Stimulated activated CD4-positive, alpha-beta T cell treated with anti-CD3 and anti-CD28 coated beads, Interleukin-15, amount 100 ng/mL, for 48 hours (primary cell): ENCODE measurements around the gene DDO.
"Not testable (repeated sequence)": the region's sequence is repeated elsewhere in the genome, so short reads cannot be mapped to it uniquely, and the experiment has no call there.

Source experiments
- DNase-seq, 2 donors: peaks; one replicate each; pipeline ENCODE4 v3.0.0-alpha.2; 2020; ENCODE audit warnings: low read depth in 2 of 2

DDO gene

GRCh38 chr6:110368284-110368683, 47.1 kb downstream of the DDO start:
- no peak for DNase-seq

- no peak for DNase-seq
Measured at GRCh38 chr6:110367825-110368224, 47.5 kb downstream of the DDO start.

DNA sequence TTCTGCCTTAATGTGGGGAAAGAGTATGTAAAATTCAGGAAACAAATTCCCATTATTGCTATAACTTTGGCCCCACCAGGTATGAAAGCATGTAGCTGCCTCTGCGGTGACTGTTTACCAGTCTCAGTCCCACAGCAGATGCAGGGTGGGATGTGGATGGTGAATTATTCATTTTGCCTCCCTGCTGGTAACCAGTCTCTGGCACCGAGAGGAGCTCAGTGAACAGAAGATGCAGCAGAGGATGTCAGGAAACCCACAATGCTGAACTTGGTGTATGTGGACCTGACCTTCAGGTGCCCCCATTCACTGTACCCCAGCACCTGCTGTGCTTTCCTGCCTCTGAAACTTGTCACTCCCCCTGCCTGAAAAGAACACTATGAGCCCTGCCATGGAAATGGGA, 48.4 kb downstream of the DDO start:
- no peak for DNase-seq

DNA sequence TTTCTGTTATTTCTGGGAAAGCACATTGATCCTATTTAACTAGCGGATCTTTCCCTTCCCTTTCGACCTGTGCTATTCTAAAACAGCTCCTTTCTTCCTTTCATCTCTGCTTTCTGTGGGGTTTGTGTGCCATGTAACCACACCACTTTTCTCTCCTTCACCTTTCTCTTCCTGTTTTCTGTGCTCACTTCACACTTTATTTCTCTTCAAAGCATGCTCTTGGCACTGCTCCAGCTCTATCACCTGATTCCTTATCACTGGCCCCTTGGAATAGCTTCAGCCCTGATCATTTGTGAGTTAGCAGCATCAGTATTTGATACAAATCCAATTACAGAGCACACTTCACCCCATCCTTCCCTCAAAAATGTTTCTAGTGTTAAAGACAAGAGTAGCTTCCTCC, 49.1 kb downstream of the DDO start:
- DNase-seq: no peak

DNA sequence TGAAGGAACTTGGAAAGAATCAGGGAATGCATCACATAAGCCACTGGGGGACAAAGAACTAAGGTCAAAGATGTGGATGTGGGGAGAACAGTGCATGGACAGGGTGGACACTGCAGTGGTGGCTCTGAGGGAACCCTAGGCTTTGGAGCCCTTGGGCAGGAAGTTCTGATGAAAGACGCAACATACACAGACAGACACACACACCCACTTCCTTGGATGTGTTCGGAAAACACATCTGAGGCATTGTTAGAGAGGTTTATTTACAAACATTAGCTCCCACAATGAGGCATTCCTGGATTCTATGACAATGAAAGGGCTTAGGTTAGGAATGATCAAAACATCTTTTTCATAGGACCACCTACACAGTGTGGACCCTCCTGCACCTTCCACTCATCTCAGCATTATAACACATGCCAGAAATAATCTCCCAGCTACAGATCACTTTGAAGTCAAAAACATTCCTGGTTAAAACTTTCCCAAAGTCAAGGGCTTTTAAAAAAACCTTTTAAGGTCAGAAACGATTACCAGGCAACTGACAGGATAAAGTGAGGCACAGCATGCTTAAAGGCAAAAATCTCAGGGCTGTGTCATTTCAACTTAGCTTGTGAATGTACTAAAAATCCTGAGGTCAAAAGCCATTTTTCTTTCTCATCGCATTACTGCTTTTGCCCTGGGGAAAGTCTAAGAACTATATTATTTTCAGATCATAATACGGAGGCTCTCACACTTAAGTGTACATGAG, 50.8 kb downstream of the DDO start:
- no peak for DNase-seq

GRCh38 chr6:110363748-110364147, 51.6 kb downstream of the DDO start:
- DNase-seq: no peak

DNA sequence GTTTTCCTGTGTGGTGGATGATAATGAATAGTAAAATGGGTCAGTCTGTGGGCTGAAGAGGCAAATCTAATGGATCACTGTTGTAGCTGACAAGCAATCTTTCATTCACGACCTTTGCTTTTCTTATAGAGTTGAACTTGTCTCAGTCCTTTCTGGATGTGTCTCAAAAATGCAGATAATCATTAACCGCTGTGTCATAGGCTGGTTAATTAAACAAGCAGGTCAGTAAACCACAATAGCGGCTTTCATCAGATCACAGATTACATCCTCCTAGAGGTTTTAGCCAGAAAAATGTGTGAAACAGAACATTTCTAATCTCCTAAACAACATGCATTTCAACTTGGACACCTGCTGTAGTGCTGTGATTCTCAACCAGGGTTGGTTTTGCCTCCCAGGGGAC, 54.7 kb downstream of the DDO start:
- DNase-seq: no peak

DNA sequence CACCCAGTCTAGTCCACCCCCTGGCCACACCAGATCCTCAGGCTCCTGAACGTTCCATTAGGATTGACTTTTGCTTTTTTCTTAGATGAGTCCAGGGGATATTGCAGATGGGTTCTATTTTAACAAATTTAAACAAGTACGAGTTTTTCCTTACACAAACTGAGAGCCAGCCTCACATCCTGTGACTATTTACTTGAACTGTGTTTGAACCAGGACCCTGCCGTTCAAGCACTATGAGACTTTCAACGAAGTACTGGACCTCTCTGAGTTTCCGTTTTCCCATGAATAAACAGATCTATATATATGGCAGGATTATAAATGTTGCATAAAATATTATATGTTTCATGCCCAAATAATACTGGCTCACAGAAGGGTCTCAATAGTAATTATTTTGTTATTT, 55.8 kb downstream of the DDO start:
- DNase-seq: no peak

GRCh38 chr6:110358553-110359160, 56.7 kb downstream of the DDO start:
- no peak for DNase-seq

DNA sequence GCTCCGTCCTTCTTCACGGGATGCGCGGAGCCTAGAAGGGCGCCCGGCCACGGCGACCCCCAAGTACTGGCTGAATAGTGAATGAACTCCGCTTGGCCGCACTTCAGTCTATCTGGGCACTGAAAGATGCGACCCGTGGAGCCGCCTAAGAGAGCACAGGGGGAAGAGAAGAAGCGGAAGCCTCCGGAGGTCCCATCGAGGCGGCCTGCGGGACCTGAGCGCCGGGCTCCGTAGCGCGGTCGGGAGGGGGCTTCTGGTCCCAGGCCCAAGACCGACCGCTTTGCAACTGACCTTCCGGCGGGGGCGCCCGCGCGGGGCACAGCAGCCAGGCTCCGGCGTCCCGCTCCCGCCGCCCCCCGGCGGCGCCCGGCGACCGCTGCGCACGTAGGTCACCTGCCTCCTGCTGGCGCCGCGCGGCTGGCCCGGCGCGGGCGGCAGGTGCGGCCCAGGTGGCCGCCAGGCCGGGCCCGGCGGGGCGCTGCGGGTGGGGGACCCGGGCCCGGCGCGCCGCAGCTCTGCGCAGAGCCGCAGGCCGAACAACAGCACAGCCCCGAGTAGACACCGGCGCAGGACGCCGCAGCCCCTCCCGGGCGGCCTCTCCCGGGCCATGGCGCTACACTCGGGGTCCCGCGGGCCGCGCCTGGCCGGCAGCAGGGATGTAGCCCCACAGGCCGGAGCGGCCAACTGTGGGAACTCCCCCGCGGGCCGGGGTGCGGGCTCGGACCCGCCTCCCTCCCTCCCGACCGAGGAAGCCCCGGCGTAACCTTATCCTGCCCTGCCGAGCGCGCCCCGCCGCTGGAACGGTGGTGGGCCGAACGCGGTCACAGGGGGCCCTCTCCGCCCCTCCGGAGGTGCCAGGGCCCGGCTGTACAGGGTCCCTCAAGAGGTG, 57.5 kb downstream of the DDO start, which contains the start of gene METTL24:
Gene METTL24, minus strand, starts transcription at position 686 of the 889 bp plus-strand sequence. Its CDS starts 77 bp downstream, at position 609.
- DNase-seq: no peak

- no peak for DNase-seq
Measured at GRCh38 chr6:110357298-110357663, 58.1 kb downstream of the DDO start.

DNA sequence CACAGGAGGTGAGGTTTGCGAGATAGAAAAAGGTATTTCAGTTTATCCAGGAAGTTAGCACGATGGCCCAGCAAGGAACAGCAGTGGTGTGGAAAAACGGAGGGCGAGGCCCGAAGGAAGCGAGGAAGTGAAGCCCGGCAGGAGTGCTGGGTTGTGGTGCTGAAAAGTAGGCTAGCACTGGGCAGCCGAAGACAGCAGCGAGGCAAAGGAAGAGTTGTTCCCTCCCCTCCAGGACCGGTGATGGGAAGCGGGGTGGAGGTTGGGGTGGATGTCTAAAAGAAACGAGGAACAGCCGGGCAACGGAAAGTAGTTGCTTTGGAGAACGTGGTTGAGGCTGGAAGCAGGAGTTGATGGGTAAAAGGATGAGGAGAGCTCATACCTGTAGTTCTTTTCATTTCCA, 58.6 kb downstream of the DDO start:
- no peak for DNase-seq

DNA sequence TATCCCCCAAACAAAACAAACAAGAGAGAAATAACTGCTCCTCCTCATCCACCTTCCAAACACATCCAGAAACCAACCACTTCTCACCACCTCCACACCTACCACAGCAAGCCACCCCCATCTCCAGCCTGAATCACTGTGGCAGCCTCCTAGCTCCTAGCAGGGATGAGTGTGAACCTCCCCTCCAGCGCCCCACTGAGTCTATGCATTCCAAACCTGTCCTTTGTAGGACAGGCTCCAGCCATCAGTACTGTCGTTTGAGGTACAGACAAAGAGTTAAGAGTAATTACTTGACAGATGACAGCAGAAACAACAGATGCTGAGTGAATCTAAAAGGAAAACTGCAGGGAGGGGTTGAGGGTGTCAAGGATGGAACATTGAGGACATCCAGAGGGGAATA, 59.6 kb downstream of the DDO start:
- no peak for DNase-seq

DNA sequence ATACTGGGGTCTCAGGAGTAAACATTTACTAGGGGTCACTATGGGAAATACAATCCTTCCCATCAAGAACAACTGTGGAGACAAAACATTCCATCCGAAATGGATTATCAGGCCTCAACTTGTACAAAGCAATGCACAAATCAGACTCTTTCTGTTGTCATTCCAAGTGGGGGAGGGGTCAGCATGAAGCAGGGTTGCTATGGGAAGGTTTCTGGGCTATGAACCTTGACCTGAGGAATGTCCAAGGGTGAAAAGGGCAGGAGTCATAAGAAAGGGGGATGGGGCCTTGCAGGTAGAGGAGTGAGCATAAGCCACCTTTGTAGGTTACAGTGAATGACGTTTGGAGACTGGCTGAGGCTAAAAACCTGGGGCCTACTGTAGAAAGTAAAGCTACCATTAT, 60.4 kb downstream of the DDO start:
- no peak for DNase-seq

DNA sequence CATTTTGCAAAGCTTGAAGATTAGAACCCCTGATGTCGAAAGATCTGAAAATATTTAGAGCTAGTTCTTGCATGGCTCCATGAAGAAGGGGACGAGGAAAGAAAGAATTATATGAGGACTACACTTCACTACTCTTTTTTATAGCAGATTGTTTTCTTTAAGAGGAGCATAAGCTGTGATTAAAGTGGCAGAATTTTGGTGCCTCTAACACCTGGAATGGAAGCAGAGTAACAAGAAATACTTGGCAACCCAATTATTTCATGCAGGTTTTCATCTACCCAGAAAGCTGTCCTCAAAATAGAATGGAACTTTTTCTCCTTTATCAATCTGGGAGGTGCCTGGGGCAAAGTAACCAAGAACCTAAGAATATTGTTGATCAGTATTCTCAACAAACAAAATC, 61.2 kb downstream of the DDO start:
- no peak for DNase-seq

GRCh38 chr6:110353457-110354001, 61.8 kb downstream of the DDO start:
- no peak for DNase-seq

DNA sequence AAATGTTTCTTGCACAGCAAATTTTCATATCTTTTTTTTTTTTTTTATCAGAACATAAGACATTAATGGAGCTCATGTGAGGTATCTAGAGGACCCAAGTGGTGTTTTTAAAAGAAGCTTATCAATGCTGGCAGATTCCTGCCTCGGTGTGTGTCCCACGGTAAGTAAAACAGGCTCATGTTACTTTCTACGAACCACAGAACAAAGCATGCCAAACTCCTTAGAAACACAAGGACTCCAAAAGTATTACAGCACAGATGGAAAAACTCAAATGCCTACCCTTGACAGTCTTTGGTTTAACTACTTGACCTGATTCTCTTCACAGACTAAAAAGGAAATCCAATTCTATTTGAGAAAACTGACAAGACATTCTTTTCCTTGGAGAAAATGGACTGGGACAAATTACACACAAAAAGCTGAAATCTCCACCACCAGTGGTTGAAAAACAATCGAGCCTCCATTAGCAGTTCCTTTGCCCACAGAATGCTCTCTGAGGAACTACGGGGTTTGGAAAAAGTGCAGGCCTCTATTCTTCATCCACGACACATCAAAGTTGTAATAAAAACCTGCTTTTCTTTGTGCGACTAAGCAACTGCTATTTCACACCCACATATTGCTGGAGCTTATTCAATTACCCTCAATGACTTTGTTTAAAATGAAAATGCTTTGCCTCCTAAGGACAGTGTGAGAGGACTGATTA, 62.7 kb downstream of the DDO start:
- DNase-seq: no peak

- no peak for DNase-seq
Measured at GRCh38 chr6:110351986-110352385, 63.4 kb downstream of the DDO start.

- DNase-seq: no peak
Measured at GRCh38 chr6:110351546-110351945, 63.8 kb downstream of the DDO start.

DNA sequence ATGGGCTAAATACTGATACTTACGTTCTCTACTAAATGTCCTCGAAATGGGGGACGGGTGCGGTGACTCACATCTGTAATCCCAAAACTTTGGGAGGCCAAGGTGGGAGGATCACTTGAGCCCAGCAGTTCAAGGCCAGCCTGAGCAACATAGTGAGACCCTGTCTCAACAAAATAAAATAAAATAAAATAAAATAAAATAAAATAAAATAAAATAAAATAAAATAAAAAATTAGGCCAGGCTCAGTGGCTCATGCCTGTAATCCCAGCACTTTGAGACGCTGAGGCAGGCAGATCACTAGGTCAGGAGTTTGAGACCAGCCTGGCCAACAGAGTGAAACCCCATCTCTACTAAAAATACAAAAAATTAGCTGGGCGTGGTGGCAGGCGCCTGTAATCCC, 64.8 kb downstream of the DDO start:
- DNase-seq: not testable (repeated sequence)

- DNase-seq: no peak
Measured at GRCh38 chr6:110348961-110349690, 66.2 kb downstream of the DDO start.
